Measurements from ENCODE around the gene CD302.
A peak's percentile ranks its signal among the peaks of the same experiment; 100 is the strongest.

CD302 gene, protein sequence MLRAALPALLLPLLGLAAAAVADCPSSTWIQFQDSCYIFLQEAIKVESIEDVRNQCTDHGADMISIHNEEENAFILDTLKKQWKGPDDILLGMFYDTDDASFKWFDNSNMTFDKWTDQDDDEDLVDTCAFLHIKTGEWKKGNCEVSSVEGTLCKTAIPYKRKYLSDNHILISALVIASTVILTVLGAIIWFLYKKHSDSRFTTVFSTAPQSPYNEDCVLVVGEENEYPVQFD

DNA sequence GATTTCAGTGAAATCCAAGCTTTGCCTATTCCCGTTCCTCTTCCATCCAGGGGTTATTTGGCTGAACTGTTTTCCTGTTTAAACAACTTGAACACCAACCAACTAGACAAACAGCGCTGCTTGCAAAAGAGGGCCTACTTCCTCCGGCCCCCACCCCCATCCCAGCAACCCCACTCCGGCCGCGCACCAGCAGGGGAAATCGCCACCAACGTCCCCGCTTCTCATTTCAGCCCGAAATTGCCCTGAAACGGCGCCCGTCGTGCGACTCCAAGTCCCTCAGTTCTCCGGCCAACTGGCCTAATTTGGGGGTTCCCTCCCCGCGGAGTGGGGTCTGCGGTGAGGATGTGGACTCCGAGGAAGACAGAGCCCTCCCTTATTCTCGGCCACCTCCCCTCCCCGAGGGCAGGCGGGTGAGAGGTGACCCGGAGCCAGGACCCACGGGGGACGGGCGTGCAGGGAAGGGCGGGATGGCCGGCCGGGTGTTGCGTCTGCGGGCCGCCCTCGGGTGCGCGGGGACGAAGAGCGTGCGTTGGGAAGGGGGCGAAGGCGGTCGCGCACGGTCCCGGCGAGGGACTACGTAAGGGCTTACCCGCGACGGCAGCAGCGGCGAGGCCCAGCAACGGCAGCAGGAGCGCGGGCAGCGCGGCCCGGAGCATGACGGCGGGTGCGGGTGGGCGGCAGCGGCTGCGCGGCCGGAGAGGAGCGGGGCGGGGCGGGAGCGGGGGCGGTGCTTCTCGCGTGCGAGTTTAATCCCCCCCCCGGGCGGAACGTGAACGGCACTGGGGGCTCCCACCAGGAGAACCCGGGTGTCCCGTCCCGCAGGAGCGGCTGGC lies at the start of gene CD302:
CD302 (minus strand) TSS at position 666 of the 833 bp plus-strand sequence; CDS start at position 656, 10 bp downstream.
- in situ Hi-C loops (cut with HindIII; ENCODE audit: low sequenced_read_pairs), result no loop called here
- no peak for DNase-seq (ENCODE audit: low read depth)
- TF ChIP-seq, protein P1, sequence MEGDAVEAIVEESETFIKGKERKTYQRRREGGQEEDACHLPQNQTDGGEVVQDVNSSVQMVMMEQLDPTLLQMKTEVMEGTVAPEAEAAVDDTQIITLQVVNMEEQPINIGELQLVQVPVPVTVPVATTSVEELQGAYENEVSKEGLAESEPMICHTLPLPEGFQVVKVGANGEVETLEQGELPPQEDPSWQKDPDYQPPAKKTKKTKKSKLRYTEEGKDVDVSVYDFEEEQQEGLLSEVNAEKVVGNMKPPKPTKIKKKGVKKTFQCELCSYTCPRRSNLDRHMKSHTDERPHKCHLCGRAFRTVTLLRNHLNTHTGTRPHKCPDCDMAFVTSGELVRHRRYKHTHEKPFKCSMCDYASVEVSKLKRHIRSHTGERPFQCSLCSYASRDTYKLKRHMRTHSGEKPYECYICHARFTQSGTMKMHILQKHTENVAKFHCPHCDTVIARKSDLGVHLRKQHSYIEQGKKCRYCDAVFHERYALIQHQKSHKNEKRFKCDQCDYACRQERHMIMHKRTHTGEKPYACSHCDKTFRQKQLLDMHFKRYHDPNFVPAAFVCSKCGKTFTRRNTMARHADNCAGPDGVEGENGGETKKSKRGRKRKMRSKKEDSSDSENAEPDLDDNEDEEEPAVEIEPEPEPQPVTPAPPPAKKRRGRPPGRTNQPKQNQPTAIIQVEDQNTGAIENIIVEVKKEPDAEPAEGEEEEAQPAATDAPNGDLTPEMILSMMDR (IDR thresholded peaks at IDR 0.05; ENCODE audit: low read depth, low read length, missing control alignments), result no peak
- H3K4me3 ChIP-seq (ENCODE audit: low read depth, low read length), result peak within 1 kb of the TSS; percentile 78

DNA sequence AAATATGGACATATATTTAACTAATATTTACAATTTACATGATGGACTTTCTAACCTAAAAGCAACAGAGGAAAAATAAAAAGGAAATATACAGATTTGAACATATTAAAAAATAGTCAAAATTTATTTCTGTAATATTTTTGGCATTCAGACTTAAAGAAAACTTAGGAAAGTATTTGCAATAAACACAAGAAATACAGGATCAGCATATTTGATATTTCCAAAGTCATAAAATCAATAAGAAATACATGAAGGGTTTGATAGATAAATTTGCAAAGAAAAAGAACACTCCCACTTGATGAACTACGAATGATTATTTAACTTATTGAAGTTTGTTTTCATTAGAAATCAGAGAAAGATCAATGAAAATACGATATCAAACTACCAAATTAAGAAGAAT lies 48.6 kb upstream of the CD302 start:
- no peak for DNase-seq (ENCODE audit: low read depth)
- in situ Hi-C loops (cut with HindIII; ENCODE audit: low sequenced_read_pairs), result no loop called here
- TF ChIP-seq, protein P1 (IDR thresholded peaks at IDR 0.05; ENCODE audit: low read depth, low read length, missing control alignments), result no peak
- no peak overlapping the region for H3K4me3 ChIP-seq (ENCODE audit: low read depth, low read length)

DNA sequence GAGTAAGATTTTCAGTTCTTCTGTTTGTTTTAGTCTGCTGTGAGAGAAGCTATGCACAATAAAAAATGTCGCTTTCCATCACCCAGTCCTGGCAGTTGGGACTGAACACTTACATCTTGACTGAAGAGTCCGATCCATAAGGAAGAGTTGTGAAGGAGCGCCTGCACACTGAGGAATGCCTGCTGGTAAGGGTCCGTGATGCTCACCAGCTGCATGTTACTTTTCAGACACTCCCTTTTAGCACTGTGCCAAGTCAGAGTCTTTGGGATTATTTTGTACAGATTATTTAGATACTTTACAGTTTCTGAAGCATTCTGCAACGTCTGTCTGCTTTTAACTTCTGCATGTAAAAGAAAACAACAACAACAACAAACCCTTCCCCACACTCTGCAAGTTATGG lies 42.6 kb upstream of the CD302 start:
- DNase-seq (ENCODE audit: low read depth), result no peak
- H3K4me3 ChIP-seq (ENCODE audit: low read depth, low read length), result no peak overlapping the region
- in situ Hi-C loops (cut with HindIII; ENCODE audit: low sequenced_read_pairs), result no loop called here
- TF ChIP-seq, protein P1 (IDR thresholded peaks at IDR 0.05; ENCODE audit: low read depth, low read length, missing control alignments), result no peak

DNA sequence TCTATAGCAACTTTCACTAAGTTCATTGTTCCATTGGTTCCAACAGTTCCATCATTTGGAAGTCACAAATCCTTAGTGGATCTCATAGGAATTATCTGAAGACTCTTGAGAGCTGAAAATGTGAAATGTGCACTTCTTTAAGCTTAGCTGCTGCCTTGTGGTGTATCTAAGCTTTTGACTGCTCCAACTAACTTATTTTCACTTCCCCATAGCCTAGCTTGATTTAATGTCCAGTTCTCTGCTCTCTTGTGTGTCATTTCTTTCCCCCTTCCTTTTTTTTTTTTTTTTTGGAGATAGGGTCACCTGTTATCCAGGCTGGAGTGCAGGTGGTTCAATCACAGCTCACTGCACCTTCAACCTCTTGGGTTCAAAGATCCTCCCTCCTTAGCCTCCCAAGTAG lies 34.9 kb upstream of the CD302 start:
- in situ Hi-C loops (cut with HindIII; ENCODE audit: low sequenced_read_pairs), result no loop called here
- DNase-seq (ENCODE audit: low read depth), result no peak
- TF ChIP-seq, protein P1 (IDR thresholded peaks at IDR 0.05; ENCODE audit: low read depth, low read length, missing control alignments), result no peak
- no peak overlapping the region for H3K4me3 ChIP-seq (ENCODE audit: low read depth, low read length)

DNA sequence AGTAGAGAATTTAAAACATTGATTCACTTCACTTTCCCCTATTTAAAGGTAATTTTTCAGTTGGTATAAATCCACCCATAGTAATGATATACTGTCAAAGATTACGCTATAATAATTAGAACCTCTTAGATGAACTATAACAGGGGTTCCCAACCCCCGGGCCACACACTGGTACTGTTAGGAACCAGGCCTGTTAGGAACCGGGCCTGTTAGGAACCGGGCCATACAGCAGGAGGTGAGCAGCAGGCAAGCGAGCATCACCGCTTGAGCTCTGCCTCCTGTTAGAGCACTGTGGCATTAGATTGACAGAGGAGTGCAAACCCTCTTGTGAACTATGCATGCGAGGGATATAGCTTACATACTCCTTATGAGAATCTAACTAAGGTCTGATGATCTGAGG lies 34.0 kb upstream of the CD302 start:
- in situ Hi-C loops (cut with HindIII; ENCODE audit: low sequenced_read_pairs), result no loop called here
- DNase-seq (ENCODE audit: low read depth), result no peak
- no peak overlapping the region for H3K4me3 ChIP-seq (ENCODE audit: low read depth, low read length)
- TF ChIP-seq, protein P1 (IDR thresholded peaks at IDR 0.05; ENCODE audit: low read depth, low read length, missing control alignments), result no peak

DNA sequence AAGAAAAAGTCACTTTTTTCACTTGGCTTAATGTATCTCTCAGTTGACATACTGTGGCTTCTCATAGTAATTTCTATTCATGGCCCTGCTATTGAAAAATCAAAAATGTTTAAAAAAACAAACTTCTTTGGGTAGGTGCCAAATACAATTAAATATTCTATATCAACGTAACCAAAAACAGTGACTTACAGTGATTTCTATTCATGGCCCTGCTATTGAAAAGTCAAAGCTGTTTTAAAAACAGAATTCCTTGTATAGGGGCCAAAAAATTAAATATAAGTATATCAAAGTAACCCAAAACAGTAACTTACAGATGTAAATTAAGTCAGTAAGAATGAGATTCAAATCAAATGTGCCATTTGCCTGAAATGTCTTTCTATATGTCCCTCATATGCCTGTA lies 31.4 kb upstream of the CD302 start:
- TF ChIP-seq, protein P1 (IDR thresholded peaks at IDR 0.05; ENCODE audit: low read depth, low read length, missing control alignments), result no peak
- in situ Hi-C loops (cut with HindIII; ENCODE audit: low sequenced_read_pairs), result no loop called here
- no peak for DNase-seq (ENCODE audit: low read depth)
- H3K4me3 ChIP-seq (ENCODE audit: low read depth, low read length), result no peak overlapping the region

Data from astrocyte of the cerebellum (primary cell).